MV-4-11 (cell line): Measurements from ENCODE around the gene DSG3.
"Not testable (repeated sequence)": the region's sequence is repeated elsewhere in the genome, so short reads cannot be mapped to it uniquely, and the experiment has no call there.

Experiments
- DNase-seq: peaks from one replicate; lab custom pipeline; 2025; lab: John Stamatoyannopoulos, UW

Gene DSG3

GRCh38 chr18:31493171-31493570, 45.6 kb downstream of the DSG3 start:
- DNase-seq = no peak

- DNase-seq = no peak
Observed at GRCh38 chr18:31493941-31494340, 46.4 kb downstream of the DSG3 start.

GRCh38 chr18:31494705-31495244, 47.2 kb downstream of the DSG3 start:
- not testable (repeated sequence) for DNase-seq

- DNase-seq = no peak
Observed at GRCh38 chr18:31497404-31497835, 49.9 kb downstream of the DSG3 start.

GRCh38 chr18:31497836-31498573, 50.5 kb downstream of the DSG3 start, which contains the start of gene DSG2:
Gene DSG2, plus strand, starts transcription at chr18:31498177. Its CDS starts 75 bp downstream, at chr18:31498252.
- DNase-seq = no peak

GRCh38 chr18:31498574-31499524, 51.3 kb downstream of the DSG3 start:
- DNase-seq = no peak

- peak; percentile 73 for DNase-seq
Observed at GRCh38 chr18:31500051-31500688, 52.6 kb downstream of the DSG3 start.

GRCh38 chr18:31503011-31503410, 55.5 kb downstream of the DSG3 start:
- no peak for DNase-seq

- DNase-seq = no peak
Observed at GRCh38 chr18:31504455-31505147, 57.1 kb downstream of the DSG3 start.

- DNase-seq = no peak
Observed at GRCh38 chr18:31505156-31505555, 57.6 kb downstream of the DSG3 start.

GRCh38 chr18:31506024-31506742, 58.6 kb downstream of the DSG3 start:
- no peak for DNase-seq

GRCh38 chr18:31507124-31507523, 59.6 kb downstream of the DSG3 start:
- DNase-seq = not testable (repeated sequence)

GRCh38 chr18:31508781-31509180, 61.2 kb downstream of the DSG3 start:
- DNase-seq = no peak

- DNase-seq = no peak
Observed at GRCh38 chr18:31509571-31509970, 62.0 kb downstream of the DSG3 start.

- no peak for DNase-seq
Observed at GRCh38 chr18:31510319-31510718, 62.8 kb downstream of the DSG3 start.

GRCh38 chr18:31511098-31511497, 63.6 kb downstream of the DSG3 start:
- no peak for DNase-seq

- DNase-seq = no peak
Observed at GRCh38 chr18:31512203-31512764, 64.7 kb downstream of the DSG3 start.

- no peak for DNase-seq
Observed at GRCh38 chr18:31513189-31513935, 65.8 kb downstream of the DSG3 start.

GRCh38 chr18:31516437-31516836, 68.9 kb downstream of the DSG3 start:
- DNase-seq = no peak

- DNase-seq = no peak
Observed at GRCh38 chr18:31526374-31526773, 78.8 kb downstream of the DSG3 start.
